Aorta (tissue), 5 donors: ENCODE data around the gene OVCH1. TPM values are rescaled to one million over a fixed set of nuclear protein-coding genes. Genes with fewer than 3 reads are reported as not detected.
"Not testable (repeated sequence)": the region's sequence is repeated elsewhere in the genome, so short reads cannot be mapped to it uniquely, and the experiment has no call there.

Experiments used
- ATAC-seq: fragments of 200-7000 bp; cut with Tn5 transposase; one replicate; pipeline ENCODE4 v1.9.1; 2022; ENCODE audit warnings: moderate library complexity; ENCODE audit not compliant: low FRiP score
- DNase-seq, 2 donors: peaks; one replicate each; pipeline ENCODE4 v3.0.0-alpha.2; 2020
- H3K27ac ChIP-seq, 2 donors: one replicate each; pipeline ENCODE4 v1.5.1; 2013; ENCODE audit warnings: low read length in 2 of 2, mild to moderate bottlenecking in 2 of 2, moderate library complexity in 2 of 2, control low read depth in 1 of 2, inconsistent platforms in 1 of 2, low read depth in 1 of 2
- H3K27me3 ChIP-seq, 2 donors: one replicate each; pipeline ENCODE4 v1.6.1; 2013; ENCODE audit warnings: control low read depth in 1 of 2, low read length in 1 of 2, mild to moderate bottlenecking in 1 of 2, moderate library complexity in 1 of 2; ENCODE audit not compliant: insufficient read depth in 2 of 2, control insufficient read depth in 1 of 2
- H3K36me3 ChIP-seq, 2 donors: one replicate each; pipeline ENCODE4 v1.6.1; 2013; ENCODE audit warnings: control low read depth in 1 of 2, low read length in 1 of 2, mild to moderate bottlenecking in 1 of 2; ENCODE audit not compliant: insufficient read depth in 2 of 2, control insufficient read depth in 1 of 2
- H3K4me1 ChIP-seq, 2 donors: one replicate each; pipeline ENCODE4 v1.6.1; 2013; ENCODE audit warnings: low read length in 2 of 2, control low read depth in 1 of 2, mild to moderate bottlenecking in 1 of 2, moderate library complexity in 1 of 2; ENCODE audit not compliant: insufficient read depth in 2 of 2, control insufficient read depth in 1 of 2
- H3K4me3 ChIP-seq, 2 donors: one replicate each; pipeline ENCODE4 v1.5.1; 2013; ENCODE audit warnings: low read length in 2 of 2, control low read depth in 1 of 2, mild to moderate bottlenecking in 1 of 2
- H3K9me3 ChIP-seq: one replicate; pipeline ENCODE4 v1.6.1; 2013; ENCODE audit warnings: mild to moderate bottlenecking, low read length; ENCODE audit not compliant: control insufficient read depth
- WGBS, 2 donors: extraction: QIAGEN DNeasy Blood & Tissue Kit; methylation state at CpG; one replicate each; pipeline ENCODE4 v1.1.7; 2013; 5-methylcytosine and 5-hydroxymethylcytosine counted together
- intact Hi-C, 2 donors: fragments of 100-400 bp; cut with DNase I; formaldehyde crosslinking; loops; one replicate each; pipeline versions ENCODE4 v1.14.2 to v1.15.0; 2022
- polyA plus RNA-seq, 2 donors: library from polyadenylated mRNA; stranded (reverse); fragments of 200-250 nt; gene quantifications; one replicate each; pipeline ENCODE4 v1.2.3, GENCODE V29; 2013
- total RNA-seq, 2 donors: library from RNA; stranded (reverse); fragmentation: NEBNext Ultra II Directional; extraction: Animal tissue kit (Norgen Biotek cat#: 25700); gene quantifications; one replicate each; pipeline ENCODE4 v1.2.1, GENCODE V29; 2021
- donor health status: healthy with polysubstance abuse.
- donor health status: Bipolar disorder and iron deficiency.
- donor health status: DM: no; HTN: no; CAD: no.
- donor health status: DM: no; HTN: no; CAD: no.
- donor health status: DM: yes; HTN: yes; CAD: no.

Gene OVCH1
- total and polyA plus RNA-seq, 4 donors: 0.31 to 1.5 (median 0.69) TPM

DNA sequence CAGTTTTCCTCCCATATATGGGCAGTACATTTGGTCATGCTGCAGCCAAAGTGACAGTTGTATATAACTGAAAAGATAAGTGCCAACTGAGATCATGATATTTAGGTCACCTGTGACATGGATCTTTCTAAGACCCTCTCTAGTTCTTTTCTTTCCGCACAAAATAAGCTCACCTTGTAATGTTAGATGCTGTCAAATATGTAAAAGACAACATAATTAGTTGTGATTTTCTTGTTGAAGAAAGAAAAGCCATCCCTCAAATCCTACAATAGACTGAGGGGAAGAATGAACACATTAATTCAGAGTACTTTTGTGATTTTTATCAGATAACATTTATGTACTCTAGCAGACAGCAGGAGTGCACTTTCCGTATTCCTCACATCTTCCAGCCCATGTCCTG, 37.4 kb downstream of the OVCH1 start:
- Histone ChIP-seq H3K36me3 (peaks cover 0 to 2% of the 10 kb centered on the region in 2 donors), H3K4me3 (no peak overlapping the region), H3K27me3 (no peaks in the 10 kb centered on the region), H3K27ac (no peak overlapping the region), H3K4me1 (no peaks in the 10 kb centered on the region), H3K9me3 (no peaks in the 10 kb centered on the region)
- no peak for DNase-seq
- WGBS, 2 donors: 81 to 88% methylated on average over 2 of the region's 2 CpGs
- no peak for ATAC-seq
- intact Hi-C loops: no loop called here

DNA sequence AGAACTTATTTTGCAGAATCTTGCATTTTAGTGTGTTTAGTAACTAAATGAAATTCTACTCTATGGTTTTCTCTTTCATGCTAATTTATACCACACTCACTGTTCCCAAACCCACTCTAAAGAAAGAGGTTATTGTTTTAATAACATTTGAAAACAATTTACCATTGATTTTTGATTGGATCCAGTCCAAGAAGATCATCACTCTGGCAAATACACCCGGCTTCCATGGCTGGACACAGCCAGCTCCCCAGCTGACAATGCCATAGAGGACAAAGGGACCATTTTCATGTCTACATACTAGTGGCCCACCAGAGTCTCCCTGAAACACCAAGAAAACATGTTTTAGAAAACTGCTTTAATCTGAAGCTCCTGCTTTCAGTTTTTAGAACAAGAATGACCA, 42.4 kb downstream of the OVCH1 start:
- intact Hi-C loops: no loop called here
- Histone ChIP-seq H3K27ac (no peak overlapping the region), H3K4me1 (no peaks in the 10 kb centered on the region), H3K4me3 (no peak overlapping the region), H3K9me3 (no peaks in the 10 kb centered on the region), H3K36me3 (no peaks in the 10 kb centered on the region), H3K27me3 (no peaks in the 10 kb centered on the region)
- no peak for DNase-seq
- no peak for ATAC-seq
- 52 to 76% methylated on average over 1 of the region's 1 CpG for WGBS, 2 donors

DNA sequence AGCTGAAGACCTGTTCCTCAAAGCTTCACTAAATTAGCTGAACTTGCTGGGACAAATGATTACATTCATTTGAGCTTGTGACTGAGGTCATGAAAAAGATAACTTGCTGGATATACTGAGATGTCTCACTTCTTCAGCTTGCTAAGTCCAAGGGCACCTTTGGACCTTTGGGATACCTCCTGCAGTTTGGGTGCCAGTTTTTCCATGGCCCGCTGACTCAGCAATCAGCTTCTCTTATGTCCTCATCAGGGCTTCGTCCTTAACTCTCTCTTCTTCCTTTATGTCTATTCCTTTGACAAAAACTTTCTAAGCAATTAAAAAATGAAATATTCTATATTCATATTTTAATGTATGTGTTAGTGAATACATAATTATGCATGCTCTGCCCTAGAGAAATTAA, 45.6 kb downstream of the OVCH1 start:
- Histone ChIP-seq H3K36me3 (no peaks in the 10 kb centered on the region), H3K4me1 (no peaks in the 10 kb centered on the region), H3K4me3 (no peak overlapping the region), H3K27me3 (no peaks in the 10 kb centered on the region), H3K27ac (no peak overlapping the region), H3K9me3 (no peaks in the 10 kb centered on the region)
- no peak for ATAC-seq
- intact Hi-C loops: no loop called here
- WGBS, 2 donors: 89 to 90% methylated on average over 2 of the region's 2 CpGs
- DNase-seq: no peak

DNA sequence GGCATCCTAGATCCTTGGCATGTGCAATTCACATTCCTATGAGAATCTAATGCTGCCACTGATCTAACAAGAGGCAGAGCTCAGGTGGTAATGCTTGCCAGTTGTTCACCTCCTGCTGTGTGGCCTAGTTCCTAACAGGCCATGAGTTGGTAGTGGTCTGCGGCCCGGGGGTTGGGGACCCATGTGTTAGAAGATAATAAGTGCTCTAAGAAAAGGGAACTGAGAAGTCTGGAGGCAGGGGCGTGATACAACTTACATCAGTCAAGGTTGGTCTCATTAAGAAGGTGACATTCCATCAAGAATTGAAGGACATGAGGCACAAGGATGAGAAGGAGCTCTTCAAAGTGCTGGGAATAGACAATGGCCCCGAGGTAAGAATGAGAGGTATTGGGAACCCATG, 49.3 kb downstream of the OVCH1 start:
- Histone ChIP-seq H3K9me3 (no peaks in the 10 kb centered on the region), H3K36me3 (no peaks in the 10 kb centered on the region), H3K4me3 (no peak overlapping the region), H3K4me1 (no peaks in the 10 kb centered on the region), H3K27me3 (no peaks in the 10 kb centered on the region), H3K27ac (no peak overlapping the region)
- WGBS, 2 donors: 71 to 86% methylated on average over 4 of the region's 4 CpGs
- DNase-seq: no peak
- ATAC-seq: no peak
- intact Hi-C loops: no loop called here

DNA sequence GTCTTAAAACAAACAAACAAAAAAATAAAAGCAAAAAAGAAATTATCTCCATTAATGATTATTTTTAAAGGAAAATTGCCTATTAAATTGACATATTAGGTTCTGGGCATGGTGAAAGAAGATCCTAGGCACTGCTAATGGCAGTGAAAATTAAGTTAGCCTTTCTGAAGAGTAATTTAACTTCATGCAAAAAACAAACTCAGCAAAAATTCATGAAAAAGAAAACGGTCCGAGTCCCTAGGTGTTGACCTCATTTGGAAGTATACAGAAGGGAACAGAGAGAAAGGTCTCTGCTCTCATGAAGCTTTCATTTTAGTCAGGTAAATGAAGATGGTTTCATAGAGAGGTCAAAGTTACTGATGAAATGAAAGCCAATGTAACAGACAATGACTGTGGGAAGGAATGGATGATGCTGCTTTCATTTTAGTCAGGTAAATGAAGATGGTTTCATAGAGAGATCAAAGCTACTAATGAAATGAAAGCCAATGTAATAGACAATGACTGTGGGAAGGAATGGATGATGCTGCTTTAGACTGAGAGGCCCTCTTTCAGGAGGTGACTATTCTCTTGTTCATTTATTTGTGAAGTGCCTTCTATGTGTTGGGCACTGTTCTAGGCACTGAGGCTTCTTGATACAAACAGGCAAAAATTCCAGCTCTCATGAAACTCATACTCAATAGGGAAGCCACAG, 50.1 kb downstream of the OVCH1 start:
- Histone ChIP-seq H3K9me3 (no peaks in the 10 kb centered on the region), H3K27ac (no peak overlapping the region), H3K36me3 (no peaks in the 10 kb centered on the region), H3K4me3 (no peak overlapping the region), H3K27me3 (no peaks in the 10 kb centered on the region), H3K4me1 (no peaks in the 10 kb centered on the region)
- intact Hi-C loops: no loop called here
- 61 to 81% methylated on average over 2 of the region's 2 CpGs for WGBS, 2 donors
- DNase-seq (no peak), ATAC-seq (no peak)

DNA sequence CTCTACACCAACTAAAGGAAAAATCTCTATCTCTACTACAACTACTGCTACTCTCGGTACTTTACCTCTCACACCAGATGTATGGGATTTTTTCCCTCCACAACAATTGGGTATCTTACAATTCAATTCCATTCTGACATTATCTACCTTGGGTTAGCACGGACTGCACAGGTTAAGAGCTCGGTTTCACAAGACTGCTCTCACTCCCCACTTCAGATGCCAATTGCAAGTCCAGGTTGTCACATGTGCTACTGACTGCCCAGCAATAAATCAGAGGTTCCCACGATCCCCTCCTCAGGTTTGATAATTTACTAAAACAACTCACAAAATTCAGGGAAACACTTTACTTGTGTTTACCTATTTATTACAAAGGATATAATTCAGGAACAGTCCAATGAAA, 58.0 kb downstream of the OVCH1 start:
- no peaks in the 10 kb centered on the region for H3K36me3 ChIP-seq
- ATAC-seq: no peak
- 83 to 85% methylated on average over 4 of the region's 4 CpGs for WGBS, 2 donors
- intact Hi-C loops: no loop called here
- DNase-seq: no peak
- no peaks in the 10 kb centered on the region for H3K27me3 ChIP-seq
- no peak overlapping the region for H3K4me3 ChIP-seq
- H3K27ac ChIP-seq: no peak overlapping the region
- no peaks in the 10 kb centered on the region for H3K4me1 ChIP-seq
- no peaks in the 10 kb centered on the region for H3K9me3 ChIP-seq

DNA sequence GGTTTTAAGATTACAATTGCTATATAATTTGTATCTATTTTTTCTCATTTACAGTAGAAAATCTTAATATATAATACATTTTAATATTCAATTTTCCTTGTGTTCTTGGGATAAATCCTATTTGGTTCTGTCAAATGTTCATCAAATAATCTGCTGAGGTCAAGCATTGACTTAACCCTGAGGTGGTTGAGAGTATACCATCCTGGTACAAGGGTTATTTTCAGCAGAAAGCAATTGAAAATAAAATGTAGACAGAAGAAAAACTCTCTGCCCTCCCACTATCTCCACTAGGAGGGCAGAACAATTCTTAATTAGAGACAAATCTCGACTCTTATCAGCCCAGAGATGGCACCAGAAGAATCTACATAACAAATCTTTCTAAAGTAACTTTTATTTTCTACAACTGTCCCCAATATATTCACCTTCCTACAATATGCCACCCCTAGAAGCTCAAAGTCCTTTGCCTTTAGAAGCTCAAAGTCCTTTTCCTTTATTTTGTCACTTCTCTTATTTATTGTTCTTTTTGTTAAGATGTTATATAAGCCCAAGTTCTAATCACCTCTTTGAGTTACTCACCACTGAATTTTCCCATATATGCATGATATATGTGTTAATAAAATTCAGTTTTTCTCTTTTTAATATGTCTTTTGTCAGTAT, 58.6 kb downstream of the OVCH1 start:
- ATAC-seq: no peak
- Histone ChIP-seq H3K36me3 (no peaks in the 10 kb centered on the region), H3K9me3 (no peaks in the 10 kb centered on the region), H3K4me3 (no peak overlapping the region), H3K4me1 (no peaks in the 10 kb centered on the region), H3K27me3 (no peaks in the 10 kb centered on the region), H3K27ac (no peak overlapping the region)
- WGBS, 2 donors: 48 to 59% methylated on average over 1 of the region's 1 CpG
- intact Hi-C loops: no loop called here
- DNase-seq: no peak

DNA sequence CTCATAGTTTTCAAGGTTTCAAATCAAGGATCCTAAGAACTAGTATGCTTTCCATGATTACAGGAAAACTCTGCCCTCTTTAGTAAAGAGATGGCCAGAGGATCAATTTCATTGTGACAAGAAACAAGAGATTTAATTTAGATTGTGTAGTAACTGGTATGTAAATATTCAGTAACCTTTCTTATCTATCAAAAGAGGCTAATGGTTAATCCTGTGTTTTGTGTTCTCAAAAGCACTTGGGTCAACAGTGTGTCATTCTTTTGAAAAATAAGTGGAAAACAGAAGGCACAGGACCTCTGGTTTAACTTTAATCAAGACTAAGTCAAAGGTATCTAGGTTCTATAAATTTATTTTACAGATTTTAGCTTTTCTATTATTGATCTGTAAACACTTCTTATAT, 59.9 kb downstream of the OVCH1 start:
- Histone ChIP-seq H3K36me3 (no peaks in the 10 kb centered on the region), H3K4me3 (no peak overlapping the region), H3K4me1 (no peaks in the 10 kb centered on the region), H3K27ac (no peak overlapping the region), H3K9me3 (no peaks in the 10 kb centered on the region), H3K27me3 (no peaks in the 10 kb centered on the region)
- intact Hi-C loops: no loop called here
- no peak for DNase-seq
- no peak for ATAC-seq

DNA sequence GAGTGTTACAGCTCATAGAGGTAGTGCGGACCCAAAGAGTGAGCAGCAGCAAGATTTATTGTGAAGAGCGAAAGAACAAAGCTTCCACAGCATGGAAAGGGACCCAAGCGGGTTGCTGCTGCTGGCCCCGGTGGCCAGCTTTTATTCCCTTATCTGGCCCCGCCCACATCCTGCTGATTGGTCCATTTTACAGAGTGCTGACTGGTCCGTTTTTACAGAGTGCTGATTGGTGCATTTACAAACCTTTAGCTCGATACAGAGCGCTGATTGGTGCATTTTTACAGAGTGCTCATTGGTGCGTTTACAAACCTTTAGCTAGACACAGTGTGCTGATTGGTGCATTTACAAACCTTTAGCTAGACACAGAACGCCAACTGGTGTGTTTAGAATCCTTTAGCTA, 60.7 kb downstream of the OVCH1 start:
- WGBS, 2 donors: 89% methylated on average over 9 to 10 of the region's 10 CpGs
- H3K4me3 ChIP-seq, H3K36me3 ChIP-seq, H3K27me3 ChIP-seq, H3K9me3 ChIP-seq, DNase-seq, H3K27ac ChIP-seq, ATAC-seq, intact Hi-C loops, H3K4me1 ChIP-seq: not testable (repeated sequence)
